Placental pericyte (primary cell): ENCODE measurements around the gene RPS4Y2. TPM values are rescaled to one million over a fixed set of nuclear protein-coding genes. Genes with fewer than 3 reads are reported as not detected.

ENCODE experiments used
- total RNA-seq: library from RNA; depleted of rRNA; stranded (reverse); fragments of >200 nt; gene quantifications from 2 replicates; pipeline ENCODE4 v1.2.3, GENCODE V29; 2012

The RPS4Y2 gene
- total RNA-seq, result not detected in 2 replicates

DNA sequence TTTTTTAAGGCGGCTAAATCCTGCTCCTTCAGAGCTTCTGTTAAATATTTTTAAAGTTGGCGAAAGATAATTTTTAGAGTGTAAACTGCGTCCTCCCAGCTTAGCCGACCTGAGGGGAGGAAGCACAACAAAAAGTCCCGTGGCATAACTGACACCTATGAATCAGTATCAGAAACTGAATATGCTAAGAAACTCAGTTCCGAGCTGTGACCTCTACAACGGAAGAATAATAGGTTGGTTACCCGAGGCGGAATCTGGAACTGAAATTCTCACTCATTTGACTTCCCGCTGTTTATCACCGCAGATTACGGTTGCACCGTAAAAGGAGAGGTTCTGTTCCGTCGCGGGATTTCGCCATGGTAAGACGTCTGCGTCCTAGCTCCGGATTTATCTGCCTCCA, at the start of gene RPS4Y2:
Gene RPS4Y2 (plus strand): TSS at position 301 of the 400 bp plus-strand sequence. CDS start 56 bp downstream, at position 357.

Other genes starting within 250 kb of the RPS4Y2 start
- gene EIF1AY, start 180.3 kb upstream of the RPS4Y2 start, total RNA-seq, result 12.2 TPM in 1 of 2 replicates, not detected in the other